HCT116 (cell line): Measurements from ENCODE around the gene INF2. TPM values are rescaled to one million over a fixed set of nuclear protein-coding genes. Genes with fewer than 3 reads are reported as not detected.

Source experiments
- ATAC-seq: fragments of 200-7000 bp; cut with Tn5 transposase; 2 replicates; pipeline ENCODE4 v1.9.1; 2020; ENCODE audit warnings: mild to moderate bottlenecking, moderate library complexity
- BruUV-seq: library from RNA; stranded (reverse); fragments of 400-500 nt; replicated peaks from 2 replicates; lab custom pipeline; 2021; lab: Mats Ljungman, UMichigan
- CTCF ChIA-PET: fragments of 300-600 bp; sonication (Branson Sonifier 250); formaldehyde crosslinking; loops from one replicate; lab custom pipeline; 2021; ENCODE audit warnings: antibody characterized with exemption; lab: Charles Lee
- POLR2A ChIA-PET: fragments of 300-600, 350-600 bp; sonication (Branson Sonifier 250); formaldehyde crosslinking; loops from one replicate; lab custom pipeline; 2021; ENCODE audit warnings: antibody characterized with exemption; lab: Charles Lee
- RAD21 ChIA-PET, 2 experiments: fragments of 300-600 bp; sonication (Branson Sonifier 250); formaldehyde crosslinking; loops; one replicate each; lab custom pipeline; 2023; ENCODE audit warnings: low total read pairs in 2 of 2; ENCODE audit not compliant: uncharacterized antibody in 2 of 2, unreplicated experiment in 2 of 2, low non-redundant PET in 1 of 2; lab: Charles Lee
- DNase-seq: peaks from one replicate; pipeline ENCODE4 v3.0.0-alpha.2; 2010; ENCODE audit warnings: low read depth, low spot score
- H2AFZ ChIP-seq: fragments of 200-600 bp; shearing (Covaris generic), sonication (generic); 2 replicates; pipeline ENCODE4 v1.6.1; 2017; ENCODE audit warnings: low read depth, mixed run types, mixed read lengths, antibody characterized with exemption, low read length; ENCODE audit not compliant: poor library complexity, severe bottlenecking
- H3K27ac ChIP-seq: 2 replicates; pipeline ENCODE4 v1.5.1; 2012; ENCODE audit warnings: low read depth, low read length
- H3K27me3 ChIP-seq: fragments of 200-600 bp; sonication (generic); 2 replicates; pipeline ENCODE4 v1.6.1; 2016; ENCODE audit warnings: mixed run types, low read length, mixed read lengths; ENCODE audit not compliant: insufficient read depth
- H3K36me3 ChIP-seq, 2 experiments: fragments of 200-500 bp in 1 of 2; fragments of 200-600 bp in 1 of 2; sonication (Bioruptor generic) in 1 of 2; sonication (generic) in 1 of 2; 2 replicates each; pipeline versions ENCODE4 v1.5.1 to v1.6.1; 2014 to 2016; ENCODE audit warnings: low read length in 2 of 2, inconsistent platforms in 1 of 2, mixed read lengths in 1 of 2, mixed run types in 1 of 2; ENCODE audit not compliant: insufficient read depth in 2 of 2, control insufficient read depth in 1 of 2
- H3K4me1 ChIP-seq, 2 experiments: fragments of 200-600 bp in 1 of 2; sonication (generic) in 1 of 2; 2 replicates each; pipeline versions ENCODE4 v1.5.1 to v1.6.1; 2012 to 2017; ENCODE audit warnings: low read length in 2 of 2, inconsistent platforms in 1 of 2, mild to moderate bottlenecking in 1 of 2, mixed read lengths in 1 of 2, mixed run types in 1 of 2, moderate library complexity in 1 of 2; ENCODE audit not compliant: insufficient read depth in 2 of 2, control insufficient read depth in 1 of 2
- H3K4me2 ChIP-seq: fragments of 200-600 bp; sonication (generic); 2 replicates; pipeline ENCODE4 v1.6.1; 2017; ENCODE audit warnings: mixed run types, low read length, mixed read lengths
- H3K4me3 ChIP-seq, 2 experiments: fragments of 200-600 bp in 1 of 2; sonication (generic) in 1 of 2; replicated peaks in 1 of 2; 2 replicates each; pipeline ENCODE4 v1.5.1; 2011 to 2016; ENCODE audit warnings: low read length in 2 of 2, control low read depth in 1 of 2, low read depth in 1 of 2, mild to moderate bottlenecking in 1 of 2, mixed read lengths in 1 of 2, mixed run types in 1 of 2
- H3K79me2 ChIP-seq: fragments of 200-600 bp; sonication (generic); 2 replicates; pipeline ENCODE4 v1.6.1; 2017; ENCODE audit warnings: mild to moderate bottlenecking, mixed run types, low read length, moderate library complexity, mixed read lengths; ENCODE audit not compliant: insufficient read depth
- H3K9ac ChIP-seq: fragments of 200-600 bp; sonication (generic); 2 replicates; pipeline ENCODE4 v1.6.1; 2016; ENCODE audit warnings: low read length, mixed read lengths
- H3K9me2 ChIP-seq: fragments of 200-600 bp; sonication (generic), shearing (Covaris generic); 2 replicates; pipeline ENCODE4 v1.6.1; 2017; ENCODE audit warnings: mixed run types, mild to moderate bottlenecking, moderate library complexity; ENCODE audit not compliant: insufficient read depth
- H3K9me3 ChIP-seq, 2 experiments: fragments of 200-500 bp in 1 of 2; fragments of 200-600 bp in 1 of 2; sonication (Bioruptor generic) in 1 of 2; sonication (generic) in 1 of 2; 2 replicates each; pipeline ENCODE4 v1.6.1; 2014 to 2017; ENCODE audit warnings: low read length in 2 of 2, mixed read lengths in 2 of 2, inconsistent platforms in 1 of 2, low read depth in 1 of 2, mild to moderate bottlenecking in 1 of 2, mixed run types in 1 of 2, moderate library complexity in 1 of 2; ENCODE audit not compliant: control insufficient read depth in 1 of 2, insufficient read depth in 1 of 2
- H4K20me1 ChIP-seq: fragments of 200-600 bp; sonication (generic), shearing (Covaris generic); 2 replicates; pipeline ENCODE4 v1.6.1; 2017; ENCODE audit warnings: mixed run types, mild to moderate bottlenecking, moderate library complexity; ENCODE audit not compliant: insufficient read depth
- CBX3 ChIP-seq: IDR thresholded peaks from 2 replicates; pipeline ENCODE4 v1.6.1; 2012; ENCODE audit warnings: low read depth
- EZH2phosphoT487 ChIP-seq: fragments of 200-600 bp; IDR thresholded peaks from 2 replicates; pipeline ENCODE4 v1.6.1; 2018; ENCODE audit warnings: antibody characterized with exemption, borderline replicate concordance
- SP1 ChIP-seq: IDR thresholded peaks from 2 replicates; pipeline ENCODE4 v1.6.1; 2012; ENCODE audit warnings: low read depth
- SRF ChIP-seq: IDR thresholded peaks from 2 replicates; pipeline ENCODE4 v1.6.1; 2012; ENCODE audit warnings: low read depth
- ZFX ChIP-seq: fragments of 450-650 bp; IDR thresholded peaks from 2 replicates; pipeline ENCODE4 v1.6.1; 2017
- intact Hi-C: fragments of 100-400 bp; cut with micrococcal nuclease; formaldehyde crosslinking; loops from 2 replicates; pipeline ENCODE4 v1.10.0; 2022
- total RNA-seq: library from RNA; stranded (reverse); gene quantifications from one replicate; pipeline ENCODE4 v1.2.1, GENCODE V29; 2021; ENCODE audit not compliant: unreplicated experiment
- TF ChIP-seq, protein P1 (sequence below): IDR thresholded peaks from 2 replicates; pipeline ENCODE4 v1.6.1; 2012; ENCODE audit warnings: low read depth
- TF ChIP-seq, protein P2 (sequence below): IDR thresholded peaks from 2 replicates; pipeline ENCODE4 v1.6.1; 2012

Gene INF2
- total RNA-seq, 1 experiment from 2014 or later, result 95.8 TPM

DNA sequence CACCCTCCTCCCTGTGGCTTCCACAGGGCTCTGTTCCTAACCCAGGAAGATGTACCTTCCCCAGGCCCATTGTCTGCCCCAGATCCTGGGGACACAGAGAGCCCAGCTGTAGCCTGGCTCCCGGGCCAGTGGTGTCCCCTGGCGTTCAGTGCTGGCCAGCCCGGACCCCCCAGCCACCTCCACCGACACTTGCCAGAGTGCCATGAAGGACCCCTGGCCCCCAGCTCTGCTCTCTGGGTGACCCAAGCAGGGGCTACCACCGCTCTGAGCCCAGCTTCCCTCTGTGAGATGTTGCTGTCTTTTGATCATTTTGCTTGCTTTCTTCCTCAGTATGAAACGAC is 6.2 kb downstream of the INF2 start (continued):
- TF ChIP-seq, protein P1, sequence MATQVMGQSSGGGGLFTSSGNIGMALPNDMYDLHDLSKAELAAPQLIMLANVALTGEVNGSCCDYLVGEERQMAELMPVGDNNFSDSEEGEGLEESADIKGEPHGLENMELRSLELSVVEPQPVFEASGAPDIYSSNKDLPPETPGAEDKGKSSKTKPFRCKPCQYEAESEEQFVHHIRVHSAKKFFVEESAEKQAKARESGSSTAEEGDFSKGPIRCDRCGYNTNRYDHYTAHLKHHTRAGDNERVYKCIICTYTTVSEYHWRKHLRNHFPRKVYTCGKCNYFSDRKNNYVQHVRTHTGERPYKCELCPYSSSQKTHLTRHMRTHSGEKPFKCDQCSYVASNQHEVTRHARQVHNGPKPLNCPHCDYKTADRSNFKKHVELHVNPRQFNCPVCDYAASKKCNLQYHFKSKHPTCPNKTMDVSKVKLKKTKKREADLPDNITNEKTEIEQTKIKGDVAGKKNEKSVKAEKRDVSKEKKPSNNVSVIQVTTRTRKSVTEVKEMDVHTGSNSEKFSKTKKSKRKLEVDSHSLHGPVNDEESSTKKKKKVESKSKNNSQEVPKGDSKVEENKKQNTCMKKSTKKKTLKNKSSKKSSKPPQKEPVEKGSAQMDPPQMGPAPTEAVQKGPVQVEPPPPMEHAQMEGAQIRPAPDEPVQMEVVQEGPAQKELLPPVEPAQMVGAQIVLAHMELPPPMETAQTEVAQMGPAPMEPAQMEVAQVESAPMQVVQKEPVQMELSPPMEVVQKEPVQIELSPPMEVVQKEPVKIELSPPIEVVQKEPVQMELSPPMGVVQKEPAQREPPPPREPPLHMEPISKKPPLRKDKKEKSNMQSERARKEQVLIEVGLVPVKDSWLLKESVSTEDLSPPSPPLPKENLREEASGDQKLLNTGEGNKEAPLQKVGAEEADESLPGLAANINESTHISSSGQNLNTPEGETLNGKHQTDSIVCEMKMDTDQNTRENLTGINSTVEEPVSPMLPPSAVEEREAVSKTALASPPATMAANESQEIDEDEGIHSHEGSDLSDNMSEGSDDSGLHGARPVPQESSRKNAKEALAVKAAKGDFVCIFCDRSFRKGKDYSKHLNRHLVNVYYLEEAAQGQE, result no peak
- TF ChIP-seq SP1, result no peak
- TF ChIP-seq SRF, result no peak
- TF ChIP-seq ZFX, result no peak
- TF ChIP-seq, protein P2, sequence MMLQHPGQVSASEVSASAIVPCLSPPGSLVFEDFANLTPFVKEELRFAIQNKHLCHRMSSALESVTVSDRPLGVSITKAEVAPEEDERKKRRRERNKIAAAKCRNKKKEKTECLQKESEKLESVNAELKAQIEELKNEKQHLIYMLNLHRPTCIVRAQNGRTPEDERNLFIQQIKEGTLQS, result no peak
- TF ChIP-seq CBX3, result no peak
- TF ChIP-seq, all 23 proteins: peak for 0

DNA sequence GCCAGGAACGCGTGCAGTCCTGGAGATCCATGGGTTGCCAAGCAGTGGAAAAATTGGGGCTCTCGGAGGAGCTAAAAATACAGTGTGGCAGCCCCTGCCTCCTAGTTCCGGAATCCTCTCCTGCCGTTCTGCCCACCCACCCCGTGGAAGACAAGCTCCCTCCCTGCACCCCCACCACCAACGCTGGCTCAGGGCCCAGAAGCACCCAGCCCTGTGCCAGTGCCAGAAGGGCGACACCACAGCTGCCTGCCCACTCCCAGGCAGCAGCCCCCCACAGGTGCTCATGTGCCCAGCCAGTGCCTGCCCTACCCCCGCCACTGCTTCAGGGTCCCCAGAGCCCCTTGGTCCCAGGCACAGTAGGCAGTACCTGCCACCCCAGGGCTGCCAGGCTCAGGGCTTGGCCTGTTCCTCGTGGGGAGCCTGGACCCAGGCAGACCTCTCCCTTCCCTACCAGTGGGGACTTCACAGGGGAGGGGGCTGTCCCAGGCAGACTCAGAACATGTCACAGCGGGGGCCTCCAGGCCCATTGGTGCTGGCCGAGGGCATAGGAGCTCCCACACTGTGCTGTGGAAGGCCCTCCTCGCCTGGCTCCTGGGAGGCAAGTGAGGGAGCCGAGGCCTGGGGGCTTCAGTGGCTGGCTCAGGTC is 7.4 kb downstream of the INF2 start:
- H3K9ac ChIP-seq, result no peak overlapping the region
- ChIA-PET POLR2A (no interaction called here), CTCF (no interaction called here), RAD21 (no interaction called here)
- no peak overlapping the region for H3K4me2 ChIP-seq
- H4K20me1 ChIP-seq, result no peaks in the 10 kb centered on the region
- no peak for TF ChIP-seq EZH2phosphoT487
- no TSS peak for BruUV-seq
- intact Hi-C loops, result no loop called here
- peaks cover 89% of the 10 kb centered on the region for H3K79me2 ChIP-seq
- DNase-seq (no peak), ATAC-seq (no peak)
- H2AFZ ChIP-seq, result no peak overlapping the region
- H3K36me3 ChIP-seq, result peaks cover 8 to 24% of the 10 kb centered on the region in 2 experiments; a peak in 3 of 4 replicates
- no peak overlapping the region for H3K4me3 ChIP-seq
- H3K9me3 ChIP-seq, result no peaks in the 10 kb centered on the region
- H3K9me2 ChIP-seq, result no peaks in the 10 kb centered on the region
- peak overlapping the region; percentile 50; the same call in 1 of the 2 replicates for H3K27ac ChIP-seq
- H3K4me1 ChIP-seq, result peaks cover 7 to 23% of the 10 kb centered on the region in 2 experiments; a peak in 3 of 4 replicates
- H3K27me3 ChIP-seq, result no peaks in the 10 kb centered on the region
